GM18511 (cell line): Measurements from ENCODE around the gene SETBP1.

Experiments used
- ATAC-seq: cut with Tn5 transposase; IDR thresholded peaks from one replicate; pipeline ENCODE4 v1.9.1; 2021; ENCODE audit warnings: mild to moderate bottlenecking, moderate library complexity; ENCODE audit not compliant: unreplicated experiment

Gene SETBP1

DNA sequence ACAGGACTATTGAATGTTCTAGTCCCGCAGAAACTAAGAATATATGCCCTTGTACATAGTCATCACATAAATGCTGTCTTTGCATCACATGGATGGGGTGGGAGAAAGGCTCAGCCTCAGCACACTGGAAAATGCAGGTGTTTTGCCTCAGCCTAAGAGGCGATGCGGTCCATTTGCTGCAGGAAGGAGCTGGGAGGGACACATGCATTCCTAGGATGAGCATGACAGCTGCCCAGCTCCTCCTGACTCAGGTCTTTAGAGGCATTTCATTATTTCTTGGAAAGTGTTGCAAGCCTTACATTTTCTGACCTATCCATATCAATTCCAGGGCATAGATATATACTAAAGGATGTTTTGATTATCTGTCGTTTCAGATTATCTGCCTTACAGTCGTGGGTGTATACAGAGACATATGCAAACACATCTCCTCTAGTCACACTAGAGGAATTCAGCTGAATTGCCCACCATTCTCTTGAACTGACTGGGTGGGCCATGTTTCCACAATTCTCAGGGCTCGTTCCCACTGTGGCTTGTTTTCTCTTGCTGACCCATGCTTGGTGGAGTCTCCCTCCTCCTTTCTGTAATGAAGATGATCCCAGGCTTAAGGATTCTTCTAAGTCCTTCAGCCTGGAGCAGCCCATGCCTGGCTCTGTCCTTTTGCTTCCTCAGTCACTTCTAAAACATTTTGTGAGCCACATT lies 156.9 kb downstream of the SETBP1 start:
- ATAC-seq, result no peak

DNA sequence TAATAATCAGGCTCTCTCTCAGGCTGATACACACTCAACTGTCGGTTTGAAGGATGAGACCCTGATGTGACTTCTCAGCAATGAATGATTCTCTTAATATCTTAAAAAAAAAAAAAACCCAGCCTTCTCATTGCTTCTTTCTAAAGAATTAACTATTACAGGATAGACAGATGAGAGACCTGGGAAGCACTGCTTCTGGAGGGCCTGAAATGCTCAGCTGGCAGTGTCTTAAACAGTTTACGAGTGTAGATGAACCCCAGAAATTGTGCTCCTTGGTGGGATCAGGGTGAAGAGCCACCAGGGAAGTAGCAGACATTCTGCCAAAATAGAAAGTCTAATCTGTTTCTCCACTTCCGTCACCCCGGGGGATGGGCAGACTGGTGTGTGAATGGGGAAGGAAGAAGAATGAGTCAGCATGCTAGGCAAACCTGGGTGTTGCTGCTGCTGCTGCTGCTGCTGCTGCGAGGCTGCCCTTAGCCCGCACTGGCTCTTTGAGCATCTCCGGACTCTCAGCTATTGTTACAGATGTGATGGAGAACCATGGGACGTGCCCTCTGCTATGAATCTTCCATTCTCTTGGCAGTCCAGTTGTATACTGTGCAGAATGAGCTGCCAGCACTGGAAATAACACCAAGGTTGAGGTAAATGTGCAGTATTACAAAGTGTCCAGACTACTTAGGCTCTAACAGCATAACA lies 158.4 kb downstream of the SETBP1 start:
- ATAC-seq, result peak; percentile 99

DNA sequence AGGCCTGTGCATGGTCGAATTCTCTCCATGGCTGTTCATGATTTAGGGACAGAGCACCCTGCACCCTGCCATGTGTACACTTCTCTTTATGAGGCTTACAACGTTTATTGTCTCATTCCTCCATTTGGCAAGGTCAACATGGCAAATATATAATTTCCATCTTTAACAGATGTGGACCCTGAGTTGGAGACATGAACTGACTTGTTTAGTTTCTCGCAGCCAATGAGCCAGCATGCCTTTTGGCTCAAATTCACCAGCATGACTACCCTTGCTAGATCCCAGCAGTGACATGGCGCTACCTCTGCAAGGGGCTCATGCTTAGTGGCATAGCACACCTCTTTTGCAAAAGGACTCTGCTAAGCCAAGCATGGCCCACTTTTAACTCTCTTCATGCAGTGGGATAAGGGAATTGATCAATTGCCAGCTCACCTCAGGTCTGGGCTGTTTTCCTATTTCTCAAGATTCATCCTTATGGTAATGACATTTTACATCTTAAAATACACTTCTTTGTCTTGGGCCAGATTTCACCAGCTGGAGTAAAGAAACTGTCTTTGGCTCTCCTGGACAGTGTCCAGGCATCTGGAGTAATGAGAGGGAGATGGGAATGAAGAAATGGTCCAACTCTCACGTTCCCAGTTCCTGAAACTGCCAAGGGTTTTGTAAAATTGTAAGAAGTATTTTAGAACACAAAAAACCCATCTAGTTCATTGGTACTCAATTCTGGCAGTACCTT lies 159.5 kb downstream of the SETBP1 start:
- no peak for ATAC-seq

DNA sequence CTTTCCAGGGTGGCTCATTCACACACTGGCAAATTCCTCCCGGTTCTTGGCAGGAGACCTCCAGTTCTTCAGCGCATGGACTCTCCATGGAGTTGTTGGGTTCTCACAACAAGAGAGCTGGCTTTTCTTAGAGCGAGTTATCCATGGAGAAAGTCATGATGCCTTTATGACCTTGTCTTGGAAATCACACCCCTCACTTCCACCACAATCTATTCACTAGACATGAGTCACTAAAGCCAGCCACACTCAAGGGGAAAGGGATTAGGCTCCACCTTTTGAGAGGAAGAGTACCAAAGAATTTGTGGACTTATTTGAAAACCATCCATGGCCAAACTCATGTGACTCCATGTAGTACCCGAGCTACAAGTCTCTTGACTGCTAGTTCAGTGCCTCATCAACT lies 160.5 kb downstream of the SETBP1 start:
- no peak for ATAC-seq

DNA sequence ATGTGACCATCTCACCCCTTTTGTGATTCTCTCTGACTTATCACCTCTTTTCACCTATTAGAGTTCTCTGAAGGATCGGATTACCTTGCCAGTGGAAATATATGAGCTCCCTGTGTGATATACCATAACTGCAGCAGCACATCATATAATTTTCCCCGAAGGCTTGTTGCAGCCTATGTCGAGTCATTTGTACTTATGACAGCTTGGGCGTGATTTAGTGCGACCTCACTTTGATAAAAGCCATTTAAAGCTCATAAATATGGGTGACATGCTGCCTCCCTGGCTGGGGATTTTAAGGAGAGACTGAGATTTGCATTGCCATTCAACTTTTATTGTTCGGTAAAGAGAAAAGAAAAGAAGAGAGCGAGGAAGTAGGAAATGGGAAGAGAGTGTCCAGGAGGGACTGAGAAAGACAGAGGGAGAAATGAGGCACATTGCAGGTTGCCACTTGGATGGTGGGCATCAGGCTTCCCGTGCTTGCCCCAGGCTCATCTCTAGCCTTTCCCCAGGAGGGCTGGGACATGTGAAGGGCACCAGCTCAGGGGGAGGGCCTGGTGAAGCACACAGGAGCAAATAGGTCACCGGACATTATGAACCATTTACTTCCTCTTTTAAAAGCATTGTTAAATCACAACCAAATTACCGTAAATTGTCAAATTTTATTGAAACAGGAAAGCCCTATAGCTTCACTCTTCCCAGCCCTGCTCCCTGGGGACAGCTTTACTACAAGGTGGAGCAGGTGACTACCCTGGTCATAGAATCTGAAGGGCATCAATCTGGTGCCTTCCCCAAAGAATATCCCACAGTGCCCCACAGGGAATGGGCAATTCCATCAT lies 161.3 kb downstream of the SETBP1 start:
- ATAC-seq, result no peak

DNA sequence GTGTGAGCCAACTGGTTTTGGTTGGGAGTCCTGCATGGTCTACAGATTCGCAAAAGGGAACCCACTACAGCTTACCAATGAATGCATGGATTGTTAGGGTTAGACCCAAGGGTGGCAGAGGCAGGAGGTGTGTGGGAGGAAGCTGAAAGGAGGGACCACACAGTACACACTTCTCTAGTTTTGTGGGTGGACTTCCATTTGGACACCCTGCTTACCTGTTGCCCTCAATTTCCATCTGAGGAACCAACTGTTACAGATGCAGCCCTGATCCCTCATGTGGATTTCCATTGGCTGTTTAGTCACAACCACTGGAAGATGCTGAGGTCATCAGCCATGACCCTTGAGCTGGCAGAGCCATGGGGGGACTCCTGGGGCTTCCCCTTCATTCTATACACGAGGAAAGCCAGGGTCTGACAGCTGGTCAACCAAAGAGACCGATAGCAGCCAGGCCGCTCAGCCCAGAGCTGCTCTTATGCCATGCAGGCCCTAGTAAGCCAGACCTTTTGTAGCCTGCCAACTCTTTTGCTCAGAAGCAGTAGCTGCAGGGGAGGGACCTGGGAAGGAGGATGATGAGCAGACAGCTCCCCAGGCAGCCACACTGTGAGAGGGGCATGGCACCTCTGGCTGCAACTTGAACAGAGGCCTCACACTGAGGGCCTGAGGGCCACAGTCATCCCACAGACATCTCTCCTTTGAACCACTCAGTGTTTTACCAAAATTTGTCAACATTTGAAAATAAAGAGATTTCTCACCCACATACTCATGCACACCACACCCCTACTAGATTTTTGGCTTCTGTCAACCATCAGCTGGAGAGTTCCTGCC lies 162.1 kb downstream of the SETBP1 start:
- no peak for ATAC-seq

DNA sequence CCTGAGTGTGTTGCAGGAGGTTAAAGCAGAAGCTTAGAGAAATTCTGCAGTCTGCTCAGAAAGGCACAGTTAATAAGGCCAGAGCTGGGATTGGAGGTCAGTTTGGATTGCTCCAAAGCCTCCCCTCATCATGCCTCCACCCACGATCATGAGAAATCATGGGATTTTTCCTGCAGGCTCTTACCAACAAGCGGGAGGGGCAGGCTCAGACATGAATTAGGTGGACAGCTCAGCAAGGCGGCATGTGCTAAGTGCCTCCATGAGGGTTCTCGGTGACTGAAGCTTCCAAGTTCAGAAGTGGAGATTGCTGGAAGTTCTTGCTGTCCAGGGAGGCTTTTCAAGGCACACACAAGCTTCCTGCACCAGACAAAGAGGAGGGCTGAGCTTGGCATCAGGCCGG lies 163.8 kb downstream of the SETBP1 start:
- no peak for ATAC-seq

DNA sequence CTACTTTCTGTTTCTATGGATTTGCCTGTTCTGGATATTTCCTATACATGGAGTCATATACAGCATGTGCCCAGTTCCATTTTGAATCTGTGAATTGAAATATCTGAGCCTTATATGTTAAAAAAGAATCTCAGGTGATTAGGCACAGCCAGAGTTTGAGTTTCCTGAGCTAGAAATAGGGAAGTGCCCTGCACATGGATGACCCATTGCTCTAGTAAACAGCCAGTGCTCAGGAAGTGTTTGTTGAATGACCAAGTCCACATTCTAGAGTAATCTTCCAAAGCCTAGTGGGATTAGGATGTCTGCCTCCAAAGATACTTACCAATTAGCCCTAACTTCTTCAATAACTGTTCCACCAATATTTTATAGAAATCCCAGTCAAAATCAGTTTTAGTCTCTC lies 165.8 kb downstream of the SETBP1 start:
- no peak for ATAC-seq

DNA sequence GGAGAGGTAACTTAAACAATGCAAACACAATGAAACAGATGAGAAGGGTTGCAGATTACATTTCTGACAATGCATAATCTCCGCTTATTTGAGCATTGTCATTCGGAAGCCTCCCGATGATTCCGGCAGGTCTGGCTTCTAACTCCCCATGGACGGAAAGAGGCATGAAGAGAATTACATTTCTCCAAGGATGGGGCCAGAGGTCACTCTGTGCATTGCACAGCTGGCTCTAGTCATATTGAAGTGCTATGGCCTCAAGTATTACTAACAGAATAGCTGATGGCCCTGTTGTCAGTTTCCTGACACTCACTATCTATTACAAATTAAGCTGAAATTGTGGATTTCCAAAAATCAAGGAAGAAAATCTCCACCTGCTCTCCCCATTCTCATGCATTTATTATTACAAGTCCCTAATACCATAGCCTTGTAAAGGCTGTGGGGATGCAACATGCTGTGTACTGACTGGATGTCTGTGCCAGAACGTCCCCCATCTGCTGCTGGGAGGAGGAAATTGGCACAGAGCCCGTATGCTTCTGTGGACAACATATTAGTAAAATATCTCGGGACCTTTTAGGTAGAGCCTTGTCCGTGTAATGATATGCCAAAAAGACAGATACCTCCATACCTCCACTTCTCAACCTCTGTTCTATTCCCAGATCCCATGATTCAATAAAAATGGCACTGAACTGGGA lies 168.1 kb downstream of the SETBP1 start:
- ATAC-seq, result no peak

DNA sequence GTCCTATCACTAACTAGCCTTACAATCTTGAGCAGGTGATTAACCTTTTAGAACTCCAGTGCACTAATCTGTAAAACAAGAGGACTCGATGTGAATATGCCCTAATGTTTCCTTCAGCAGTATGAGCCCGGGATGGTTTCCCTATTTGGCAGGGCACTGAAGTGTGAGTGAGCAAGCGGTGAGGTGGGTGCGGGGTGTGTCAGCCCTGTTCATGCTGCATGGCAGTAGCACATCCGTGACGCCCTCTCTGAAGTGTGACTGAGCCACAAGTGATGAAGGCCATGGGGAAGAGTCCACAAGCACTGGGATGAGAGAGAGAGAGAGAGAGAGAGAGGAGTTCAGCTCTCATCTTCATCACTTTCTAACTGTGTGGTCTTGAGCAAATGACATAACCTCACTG lies 168.7 kb downstream of the SETBP1 start:
- peak; percentile 60 for ATAC-seq

DNA sequence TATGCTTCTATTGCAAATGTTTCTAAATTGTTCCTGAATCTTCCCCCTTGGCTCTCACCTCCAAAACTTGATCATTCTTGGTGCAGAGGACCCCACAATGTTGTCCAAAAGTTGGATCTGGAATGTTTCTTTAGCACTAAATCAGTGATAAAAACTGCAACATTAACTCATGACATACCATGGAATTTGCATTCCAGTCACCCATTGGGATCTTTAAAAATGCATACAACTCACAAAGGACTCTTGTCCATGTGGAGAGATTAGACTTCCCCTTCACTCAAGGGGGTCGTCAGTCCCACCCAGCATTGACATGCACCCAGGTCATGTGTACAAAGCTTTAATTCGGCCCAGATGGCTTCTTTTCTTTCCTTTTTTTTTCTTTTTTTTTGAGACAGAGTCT lies 169.3 kb downstream of the SETBP1 start:
- no peak for ATAC-seq

DNA sequence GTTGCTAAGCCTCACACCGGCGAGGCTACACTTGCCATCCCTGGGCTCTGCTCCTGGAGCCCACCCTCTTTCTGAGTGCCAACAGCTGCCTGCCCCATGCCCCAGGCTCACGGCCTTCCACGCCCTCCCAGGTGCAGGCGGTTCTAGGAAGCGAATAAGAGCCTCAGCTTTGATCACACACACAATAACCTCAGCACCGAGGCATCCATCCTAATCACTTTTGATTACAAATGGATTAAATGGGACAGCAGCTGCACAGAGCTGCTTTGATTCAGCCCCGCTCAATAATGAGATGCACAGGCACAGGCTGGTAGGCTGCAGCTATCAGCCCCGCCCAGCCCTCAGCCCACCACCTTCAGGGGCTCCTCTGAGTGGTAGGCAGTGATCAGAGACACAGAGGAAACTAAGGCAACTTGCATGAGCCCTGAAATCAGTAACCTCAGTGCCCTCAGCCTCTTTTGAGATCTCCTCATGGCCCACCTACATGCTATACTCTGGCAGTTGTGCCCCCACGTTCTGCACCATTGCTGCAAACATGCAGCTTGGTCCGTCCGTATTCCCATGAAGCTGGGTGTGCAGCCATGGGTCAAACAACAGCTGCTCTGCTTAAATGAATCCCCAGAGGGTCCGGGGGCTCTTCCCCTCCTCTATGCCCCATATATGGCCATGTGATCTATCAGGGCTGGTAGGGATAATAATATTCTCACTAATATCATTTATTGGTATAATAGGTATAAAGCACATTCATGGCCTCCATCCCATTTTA lies 171.4 kb downstream of the SETBP1 start:
- no peak for ATAC-seq

DNA sequence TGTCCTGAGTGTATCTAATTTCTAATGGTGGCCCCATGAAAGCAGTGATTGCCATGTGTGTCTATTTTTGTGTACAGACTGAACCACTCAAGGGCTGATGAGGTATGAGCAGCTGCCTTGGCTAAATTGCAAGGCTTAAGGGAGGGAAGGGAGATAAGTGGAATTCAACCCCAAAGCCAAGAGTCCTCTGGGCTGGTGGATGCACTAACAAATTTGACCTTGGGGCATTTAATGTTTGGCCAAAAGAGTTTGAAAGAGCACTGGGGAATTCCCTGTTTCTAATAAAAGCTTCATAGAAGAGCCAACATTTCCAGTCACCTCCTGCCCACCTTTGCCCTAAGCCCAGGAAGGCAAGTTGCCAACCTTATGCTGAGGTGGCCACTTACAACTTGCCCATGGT lies 172.1 kb downstream of the SETBP1 start:
- no peak for ATAC-seq

DNA sequence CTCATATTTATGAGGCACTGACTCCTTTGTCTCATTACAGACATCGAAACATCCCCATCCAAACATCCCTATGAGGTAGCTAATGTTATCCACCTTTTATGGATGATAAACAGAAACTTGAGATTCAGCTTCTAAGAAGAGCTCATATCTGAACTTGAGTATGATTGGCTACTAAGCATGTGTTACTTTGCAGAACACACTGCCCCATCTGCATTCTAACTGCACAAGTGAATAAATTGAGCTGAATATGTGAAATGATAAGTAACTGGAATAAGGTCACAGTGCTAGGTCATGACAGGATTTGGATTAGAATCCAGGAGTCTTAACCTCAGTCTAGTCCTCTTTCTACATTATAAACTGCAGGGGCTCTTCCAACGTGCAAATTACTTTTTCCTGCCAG lies 172.7 kb downstream of the SETBP1 start:
- ATAC-seq, result no peak

DNA sequence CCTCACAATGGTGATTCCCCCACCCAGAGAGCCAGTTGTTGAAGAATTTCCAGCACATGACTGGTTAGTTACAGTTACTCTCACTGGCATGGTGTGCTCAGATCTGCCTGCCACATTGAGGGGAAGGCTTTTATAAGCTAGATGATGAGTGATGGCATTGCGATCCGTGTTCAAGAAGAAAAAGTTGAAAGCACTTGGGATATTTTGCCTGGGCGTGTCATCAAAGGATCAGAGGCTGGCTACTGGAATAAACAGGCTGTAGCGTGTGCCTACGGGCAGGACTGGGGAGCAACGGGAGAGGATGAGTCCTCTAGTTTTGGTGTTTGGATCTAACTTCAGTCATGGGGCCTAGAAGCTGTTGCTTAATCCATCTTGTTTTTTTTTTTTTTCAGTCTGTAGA lies 175.0 kb downstream of the SETBP1 start:
- ATAC-seq, result no peak

DNA sequence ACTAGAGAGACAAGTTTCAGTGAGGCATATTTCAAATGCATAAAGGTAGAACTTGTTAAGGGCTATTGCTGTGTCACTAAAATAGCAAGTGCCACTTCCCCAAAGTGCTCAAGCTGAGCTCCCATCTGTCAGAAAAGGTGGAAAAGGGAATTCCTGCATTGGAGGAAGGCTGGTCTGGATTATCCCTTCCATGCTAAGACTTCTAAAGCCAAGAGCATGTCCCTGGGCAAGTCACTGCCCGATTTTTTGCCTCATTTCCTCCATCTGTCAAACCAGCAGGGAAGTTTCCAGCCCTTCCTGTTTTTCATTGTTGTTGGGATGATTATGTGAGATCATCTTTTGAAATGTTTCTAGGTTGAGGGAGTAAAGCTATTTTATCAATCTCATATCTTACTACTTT lies 175.5 kb downstream of the SETBP1 start:
- ATAC-seq, result no peak

DNA sequence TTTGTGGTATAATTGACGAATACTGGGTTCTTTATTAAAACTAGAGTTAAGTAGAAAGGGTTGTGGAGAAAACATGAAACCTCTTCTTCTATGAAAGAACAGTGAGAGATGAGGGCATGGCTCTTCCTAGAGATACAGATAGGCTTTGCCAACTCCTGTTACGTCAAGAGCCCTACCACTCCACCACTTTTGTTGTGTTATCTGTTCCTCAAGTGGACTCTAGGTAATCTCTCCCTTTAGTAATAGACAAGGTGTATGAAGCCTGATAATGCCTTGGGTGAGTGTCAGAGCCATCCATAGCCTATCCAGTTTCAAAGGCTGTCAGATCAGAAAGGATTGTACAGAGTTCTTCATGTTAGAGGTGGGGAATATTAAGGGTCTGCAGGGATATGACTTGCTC lies 176.4 kb downstream of the SETBP1 start:
- ATAC-seq, result no peak

DNA sequence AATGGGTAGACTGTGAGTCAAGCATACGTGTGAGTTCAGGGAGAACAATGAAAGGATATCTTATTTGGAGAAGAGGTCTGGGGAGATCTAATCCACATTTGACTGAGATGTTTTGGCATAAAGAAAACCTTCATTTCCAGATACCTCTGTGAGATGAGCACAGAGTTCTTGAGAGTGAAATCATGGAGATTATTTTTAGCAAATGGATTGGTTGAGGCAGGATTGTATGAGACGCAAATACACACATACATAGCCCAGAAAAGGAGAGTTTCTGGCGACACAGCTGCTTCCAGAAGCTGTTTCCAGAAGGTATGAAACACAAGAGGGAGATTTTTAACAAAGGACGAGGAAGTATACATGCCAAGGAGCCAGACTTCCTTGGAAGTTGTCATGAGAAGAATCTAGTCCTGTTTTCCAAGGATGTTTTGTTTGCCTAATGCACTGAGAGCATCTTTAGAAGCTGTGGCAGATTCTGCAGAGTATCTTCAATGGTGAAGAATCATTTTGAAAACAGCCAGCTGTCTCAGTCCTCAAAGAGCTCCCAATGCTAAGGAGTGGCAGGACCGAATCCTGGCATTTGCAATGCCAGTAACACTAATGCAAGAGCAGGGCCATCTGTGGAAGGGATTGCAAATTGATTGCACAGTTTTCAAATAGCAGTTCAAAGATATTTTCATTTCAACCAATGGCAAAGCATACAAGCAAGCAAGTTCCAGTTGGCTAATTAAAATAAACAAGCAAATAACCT lies 177.2 kb downstream of the SETBP1 start:
- ATAC-seq, result no peak
